GM18951 (cell line): ENCODE measurements around the gene ITGB5.

Experiments used
- POLR2A ChIP-seq: IDR thresholded peaks from 4 replicates; pipeline ENCODE4 v1.6.1; 2011; ENCODE audit warnings: mild to moderate bottlenecking; ENCODE audit not compliant: insufficient read length, insufficient read depth; ENCODE audit errors: extremely low read depth
- in situ Hi-C: fragments of 300-500 bp; cut with MboI; formaldehyde crosslinking; loops from one replicate; pipeline ENCODE4 v1.12.0; 2022; ENCODE audit warnings: low sequenced_read_pairs, mixed read lengths, inconsistent platforms; ENCODE audit not compliant: unreplicated experiment

Gene ITGB5

DNA sequence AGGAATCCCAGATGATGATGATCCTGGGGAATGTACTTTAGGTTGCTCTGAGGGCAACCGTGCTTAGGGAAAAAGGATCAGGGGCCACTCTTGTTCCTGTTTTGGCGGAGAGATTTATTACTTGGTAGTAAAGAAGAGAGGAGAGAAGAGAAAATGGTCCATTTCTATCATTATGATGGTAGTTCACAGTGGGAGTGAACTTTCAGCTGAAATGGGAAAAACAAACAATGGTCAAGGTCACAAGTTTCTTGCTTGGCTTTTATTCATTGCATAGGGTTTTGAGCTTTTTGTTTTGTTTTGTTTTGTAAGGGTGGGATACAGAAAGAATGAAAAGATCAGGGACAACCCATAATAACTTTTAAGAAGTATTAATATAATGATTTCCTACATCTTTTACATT, 164.6 kb downstream of the ITGB5 start:
- no peak for TF ChIP-seq POLR2A
- in situ Hi-C loops = no loop called here

DNA sequence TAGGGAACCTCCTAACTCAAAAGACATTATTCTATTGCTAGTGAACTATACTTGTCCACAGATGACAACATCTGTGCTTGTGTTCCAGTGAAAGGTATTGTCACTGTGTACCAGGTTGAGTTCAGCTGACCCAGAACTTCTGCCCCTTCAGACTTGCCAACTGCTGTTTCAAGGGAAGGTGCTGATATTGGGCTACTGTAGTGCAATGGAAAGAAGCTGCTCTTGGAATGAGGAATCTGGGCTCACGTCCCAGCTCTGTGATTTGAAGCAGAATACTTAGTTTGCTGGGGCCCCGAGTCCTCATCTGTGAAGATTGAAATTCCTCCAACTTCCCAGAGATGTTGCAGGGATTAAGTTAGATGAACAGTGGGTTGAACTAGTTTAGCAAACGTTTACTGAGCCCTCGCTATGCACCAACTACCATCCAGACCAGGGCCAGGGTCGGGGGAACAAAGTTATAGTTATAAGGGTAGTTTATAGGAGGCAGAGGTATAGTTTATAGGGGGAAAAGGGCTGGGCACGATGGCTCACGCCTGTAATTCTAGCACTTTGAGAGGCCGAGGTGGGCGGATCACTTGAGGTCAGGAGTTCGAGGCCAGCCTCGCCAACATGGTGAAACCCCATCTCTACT, 172.8 kb downstream of the ITGB5 start:
- in situ Hi-C loops = no loop called here
- TF ChIP-seq POLR2A = no peak
